WERI-Rb-1 (cell line): ENCODE data around the gene SMO.
A peak's percentile ranks its signal among the peaks of the same experiment; 100 is the strongest.

Experiments
- DNase-seq: peaks from one replicate; pipeline ENCODE4 v3.0.0-alpha.2; 2020
- H3K27ac ChIP-seq: fragments of 250-450 bp; sonication (Bioruptor Pico); 2 replicates; pipeline ENCODE4 v1.5.1; 2020; ENCODE audit warnings: mild to moderate bottlenecking, moderate library complexity
- H3K27me3 ChIP-seq: fragments of 250-450 bp; sonication (Bioruptor Pico); 2 replicates; pipeline ENCODE4 v1.5.1; 2021; ENCODE audit warnings: mild to moderate bottlenecking, low read depth, moderate library complexity; ENCODE audit not compliant: insufficient read depth, severe bottlenecking
- H3K36me3 ChIP-seq: fragments of 250-450 bp; sonication (Bioruptor Pico); 2 replicates; pipeline ENCODE4 v1.5.1; 2020; ENCODE audit warnings: mild to moderate bottlenecking, moderate library complexity
- H3K4me3 ChIP-seq: 2 replicates; pipeline ENCODE4 v1.5.1; 2011; ENCODE audit warnings: low read depth, mild to moderate bottlenecking, control low read depth, low read length
- H3K9me3 ChIP-seq: fragments of 250-450 bp; sonication (Bioruptor Pico); 2 replicates; pipeline ENCODE4 v1.5.1; 2021; ENCODE audit warnings: mild to moderate bottlenecking, moderate library complexity; ENCODE audit not compliant: severe bottlenecking
- TF ChIP-seq, protein P1 (sequence below): IDR thresholded peaks from 2 replicates; pipeline ENCODE4 v1.5.1; 2011; ENCODE audit warnings: low read depth, mild to moderate bottlenecking, control low read depth, inconsistent platforms, low read length

SMO gene

GRCh38 chr7:129176916-129177710 lies 11.3 kb upstream of the SMO start:
- H3K27ac ChIP-seq, result no peak overlapping the region
- DNase-seq, result no peak
- no peak overlapping the region for H3K4me3 ChIP-seq
- H3K9me3 ChIP-seq, result no peaks in the 10 kb centered on the region
- TF ChIP-seq, protein P1, sequence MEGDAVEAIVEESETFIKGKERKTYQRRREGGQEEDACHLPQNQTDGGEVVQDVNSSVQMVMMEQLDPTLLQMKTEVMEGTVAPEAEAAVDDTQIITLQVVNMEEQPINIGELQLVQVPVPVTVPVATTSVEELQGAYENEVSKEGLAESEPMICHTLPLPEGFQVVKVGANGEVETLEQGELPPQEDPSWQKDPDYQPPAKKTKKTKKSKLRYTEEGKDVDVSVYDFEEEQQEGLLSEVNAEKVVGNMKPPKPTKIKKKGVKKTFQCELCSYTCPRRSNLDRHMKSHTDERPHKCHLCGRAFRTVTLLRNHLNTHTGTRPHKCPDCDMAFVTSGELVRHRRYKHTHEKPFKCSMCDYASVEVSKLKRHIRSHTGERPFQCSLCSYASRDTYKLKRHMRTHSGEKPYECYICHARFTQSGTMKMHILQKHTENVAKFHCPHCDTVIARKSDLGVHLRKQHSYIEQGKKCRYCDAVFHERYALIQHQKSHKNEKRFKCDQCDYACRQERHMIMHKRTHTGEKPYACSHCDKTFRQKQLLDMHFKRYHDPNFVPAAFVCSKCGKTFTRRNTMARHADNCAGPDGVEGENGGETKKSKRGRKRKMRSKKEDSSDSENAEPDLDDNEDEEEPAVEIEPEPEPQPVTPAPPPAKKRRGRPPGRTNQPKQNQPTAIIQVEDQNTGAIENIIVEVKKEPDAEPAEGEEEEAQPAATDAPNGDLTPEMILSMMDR, result no peak
- no peaks in the 10 kb centered on the region for H3K27me3 ChIP-seq
- no peaks in the 10 kb centered on the region for H3K36me3 ChIP-seq

- Histone ChIP-seq H3K27ac (no peak overlapping the region), H3K27me3 (no peaks in the 10 kb centered on the region), H3K36me3 (no peaks in the 10 kb centered on the region), H3K4me3 (no peak overlapping the region), H3K9me3 (no peaks in the 10 kb centered on the region)
- no peak for DNase-seq
- TF ChIP-seq, protein P1, result no peak
Observed at GRCh38 chr7:129184981-129185670, 3.3 kb upstream of the SMO start.

- Histone ChIP-seq H3K36me3 (no peaks in the 10 kb centered on the region), H3K9me3 (no peaks in the 10 kb centered on the region), H3K4me3 (no peak overlapping the region), H3K27me3 (no peaks in the 10 kb centered on the region), H3K27ac (no peak overlapping the region)
- TF ChIP-seq, protein P1, result no peak
- DNase-seq, result no peak
Observed at GRCh38 chr7:129186749-129187260, 1.6 kb upstream of the SMO start.

GRCh38 chr7:129187681-129188371 lies 607 bp upstream of the SMO start:
- DNase-seq, result no peak
- TF ChIP-seq, protein P1, result no peak
- H3K4me3 ChIP-seq, result peak overlapping the region; percentile 50
- no peaks in the 10 kb centered on the region for H3K36me3 ChIP-seq
- H3K27ac ChIP-seq, result no peak overlapping the region; the same call in 1 of the 2 replicates
- H3K27me3 ChIP-seq, result no peaks in the 10 kb centered on the region
- no peaks in the 10 kb centered on the region for H3K9me3 ChIP-seq

DNA sequence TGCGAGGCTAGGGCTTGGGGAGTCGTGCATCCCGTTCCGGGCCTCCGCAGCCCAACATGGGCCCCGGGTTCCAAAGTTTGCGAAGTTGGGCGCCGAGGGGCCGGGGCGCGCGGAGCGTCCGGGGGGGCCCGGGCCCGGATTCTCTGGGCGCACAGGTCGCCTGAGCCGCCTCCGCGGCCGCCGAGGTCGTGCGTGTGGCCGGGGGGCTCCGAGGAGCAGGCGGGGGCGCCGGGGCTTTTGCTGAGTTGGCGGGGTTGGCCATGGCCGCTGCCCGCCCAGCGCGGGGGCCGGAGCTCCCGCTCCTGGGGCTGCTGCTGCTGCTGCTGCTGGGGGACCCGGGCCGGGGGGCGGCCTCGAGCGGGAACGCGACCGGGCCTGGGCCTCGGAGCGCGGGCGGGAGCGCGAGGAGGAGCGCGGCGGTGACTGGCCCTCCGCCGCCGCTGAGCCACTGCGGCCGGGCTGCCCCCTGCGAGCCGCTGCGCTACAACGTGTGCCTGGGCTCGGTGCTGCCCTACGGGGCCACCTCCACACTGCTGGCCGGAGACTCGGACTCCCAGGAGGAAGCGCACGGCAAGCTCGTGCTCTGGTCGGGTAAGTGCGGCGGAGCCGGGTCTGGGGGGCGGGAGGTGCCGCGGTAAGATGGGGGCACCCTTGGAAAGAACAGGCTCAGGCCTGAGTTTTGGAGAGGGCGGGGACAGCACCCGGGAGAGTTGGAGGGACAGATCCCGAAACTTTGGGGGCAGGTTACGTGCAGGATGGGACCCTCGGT lies 643 bp downstream of the SMO start:
- no peaks in the 10 kb centered on the region for H3K27me3 ChIP-seq
- H3K27ac ChIP-seq, result peak overlapping the region; percentile 53

More for the DNA sequence above, 643 bp downstream of the SMO start:
- Histone ChIP-seq H3K36me3 (no peaks in the 10 kb centered on the region), H3K9me3 (no peaks in the 10 kb centered on the region), H3K4me3 (peak overlapping the region; percentile 50)
- TF ChIP-seq, protein P1, result no peak
- DNase-seq, result no peak
